Fibroblast of peridontal ligament (primary cell): ENCODE data around the gene MKNK2.
"Not testable (repeated sequence)": the region's sequence is repeated elsewhere in the genome, so short reads cannot be mapped to it uniquely, and the experiment has no call there.

Experiments used
- DNase-seq: peaks from one replicate; pipeline ENCODE4 v3.0.0-alpha.2; 2010; ENCODE audit errors: extremely low read depth

Gene MKNK2

GRCh38 chr19:2050991-2051772, at the start of gene MKNK2:
Gene MKNK2, minus strand, starts transcription at chr19:2051244. Its CDS starts 393 bp downstream, at chr19:2050851.
- DNase-seq: peak; percentile 81

- DNase-seq: no peak
Observed at GRCh38 chr19:2100719-2101061, 49.6 kb upstream of the MKNK2 start.

- DNase-seq: no peak
Observed at GRCh38 chr19:2099937-2100718, 49.1 kb upstream of the MKNK2 start.

GRCh38 chr19:2099054-2099501, 48.0 kb upstream of the MKNK2 start:
- no peak for DNase-seq

DNA sequence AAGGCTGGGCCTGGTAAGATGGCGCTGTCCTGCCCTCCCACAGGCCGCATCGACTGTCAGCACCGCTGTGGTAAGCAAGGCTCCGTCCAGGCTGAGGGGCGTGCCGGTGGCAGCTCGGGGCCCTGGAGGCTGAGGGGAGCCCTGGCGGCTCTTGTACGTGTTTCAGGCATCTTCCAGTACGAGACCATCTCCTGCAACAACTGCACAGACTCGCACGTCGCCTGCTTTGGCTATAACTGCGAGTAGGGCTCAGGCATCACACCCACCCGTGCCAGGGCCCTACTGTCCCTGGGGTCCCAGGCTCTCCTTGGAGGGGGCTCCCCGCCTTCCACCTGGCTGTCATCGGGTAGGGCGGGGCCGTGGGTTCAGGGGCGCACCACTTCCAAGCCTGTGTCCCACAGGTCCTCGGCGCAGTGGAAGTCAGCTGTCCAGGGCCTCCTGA, 46.9 kb upstream of the MKNK2 start:
- no peak for DNase-seq

DNA sequence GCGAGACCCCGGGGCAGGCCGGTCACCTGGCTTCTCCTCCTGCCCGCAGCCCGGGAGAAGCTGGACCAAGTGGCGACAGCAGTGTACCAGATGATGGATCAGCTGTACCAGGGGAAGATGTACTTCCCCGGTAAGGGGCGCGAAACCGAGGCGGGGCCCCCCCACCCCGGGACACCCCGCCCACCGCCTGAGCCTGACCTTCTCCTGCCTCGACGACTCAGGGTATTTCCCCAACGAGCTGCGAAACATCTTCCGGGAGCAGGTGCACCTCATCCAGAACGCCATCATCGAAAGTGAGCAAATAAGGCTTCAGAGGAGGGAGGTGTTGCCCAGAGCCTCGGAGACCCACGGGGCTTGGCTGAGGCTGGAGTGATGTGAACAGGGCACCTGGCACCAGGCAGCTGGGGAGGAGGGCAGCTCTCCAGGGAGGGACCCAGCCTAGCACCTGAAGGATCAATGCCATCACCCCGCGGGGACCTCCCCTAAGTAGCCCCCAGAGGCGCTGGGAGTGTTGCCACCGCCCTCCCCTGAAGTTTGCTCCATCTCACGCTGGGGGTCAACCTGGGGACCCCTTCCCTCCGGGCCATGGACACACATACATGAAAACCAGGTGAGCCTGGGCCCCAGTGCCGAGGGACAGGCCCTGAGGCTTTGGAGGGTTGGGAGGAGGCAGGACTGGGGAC, 46.3 kb upstream of the MKNK2 start:
- DNase-seq: no peak

DNA sequence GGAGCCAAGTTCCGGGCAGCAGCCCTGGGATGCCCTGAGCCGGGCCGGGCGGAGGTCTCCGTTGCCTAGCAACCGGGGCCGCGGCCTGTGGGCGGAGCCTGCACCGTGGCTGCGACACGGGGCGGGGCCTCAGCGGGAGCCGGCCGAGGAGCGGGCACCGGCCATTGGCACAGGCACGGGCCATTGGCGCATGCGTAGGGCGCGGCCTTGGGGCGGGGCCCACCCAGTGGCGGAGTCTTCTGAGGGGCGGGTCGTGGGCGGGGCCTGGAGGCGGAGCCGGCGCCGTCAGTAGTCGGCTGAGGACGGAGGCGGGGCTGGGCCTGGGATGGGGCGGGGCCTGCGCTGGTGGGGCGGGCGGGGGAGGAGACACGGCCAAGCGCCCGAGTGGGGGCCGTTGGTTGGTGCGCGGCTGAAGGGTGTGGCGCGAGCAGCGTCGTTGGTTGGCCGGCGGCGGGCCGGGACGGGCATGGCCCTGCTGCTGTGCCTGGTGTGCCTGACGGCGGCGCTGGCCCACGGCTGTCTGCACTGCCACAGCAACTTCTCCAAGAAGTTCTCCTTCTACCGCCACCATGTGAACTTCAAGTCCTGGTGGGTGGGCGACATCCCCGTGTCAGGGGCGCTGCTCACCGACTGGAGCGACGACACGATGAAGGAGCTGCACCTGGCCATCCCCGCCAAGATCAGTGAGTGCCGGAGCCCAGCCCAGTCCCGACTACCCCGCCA, 45.6 kb upstream of the MKNK2 start, which contains the start of gene IZUMO4:
Gene IZUMO4 (plus strand): TSS at position 436 of the 723 bp plus-strand sequence. CDS start 31 bp downstream, at position 467.
- DNase-seq: peak; percentile 95

DNA sequence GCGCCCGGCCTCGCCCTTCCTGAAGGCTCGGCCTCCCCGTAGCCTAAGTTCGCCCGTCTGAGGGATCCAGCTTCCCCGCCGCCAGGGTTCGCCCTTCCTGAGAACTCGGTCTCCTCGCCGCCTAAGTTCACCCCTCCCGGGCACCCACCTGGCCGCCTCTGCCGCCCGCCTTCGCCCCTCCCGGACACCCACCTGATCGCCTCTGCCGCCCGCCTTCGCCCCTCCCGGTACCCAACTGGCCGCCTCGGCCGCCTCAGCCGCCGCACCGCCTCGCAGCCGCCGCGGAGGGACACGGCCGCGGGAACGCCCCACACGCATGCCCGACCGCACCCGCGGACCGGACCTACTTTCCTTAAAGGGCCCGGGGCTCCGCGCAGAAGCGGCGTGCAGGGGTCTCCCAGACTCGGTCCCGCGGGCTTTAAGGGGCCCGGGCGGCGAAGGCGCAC, 45.0 kb upstream of the MKNK2 start, which contains the start of gene MOB3A:
Gene MOB3A (minus strand): TSS at position 293 of the 446 bp plus-strand sequence. CDS start 17,766 bp downstream, outside the sequence.
- DNase-seq: peak; percentile 87

GRCh38 chr19:2091926-2092525, 41.0 kb upstream of the MKNK2 start:
- not testable (repeated sequence) for DNase-seq

DNA sequence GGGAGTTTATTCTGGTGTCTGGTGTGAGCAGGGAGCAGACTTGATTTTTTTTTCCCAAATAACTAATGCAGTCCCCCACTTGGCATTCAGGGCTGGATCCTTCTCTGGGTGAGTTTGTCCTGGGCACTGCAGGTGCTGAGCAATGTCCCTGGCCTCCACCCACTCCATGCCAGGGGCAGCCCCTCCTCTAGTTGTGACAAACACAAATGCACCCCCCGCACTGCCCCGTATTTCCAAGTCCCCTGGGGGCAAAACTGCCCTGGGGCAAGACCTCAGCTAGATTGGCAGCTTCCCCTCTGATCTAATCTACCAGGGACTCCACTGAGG, 38.6 kb upstream of the MKNK2 start:
- DNase-seq: no peak

DNA sequence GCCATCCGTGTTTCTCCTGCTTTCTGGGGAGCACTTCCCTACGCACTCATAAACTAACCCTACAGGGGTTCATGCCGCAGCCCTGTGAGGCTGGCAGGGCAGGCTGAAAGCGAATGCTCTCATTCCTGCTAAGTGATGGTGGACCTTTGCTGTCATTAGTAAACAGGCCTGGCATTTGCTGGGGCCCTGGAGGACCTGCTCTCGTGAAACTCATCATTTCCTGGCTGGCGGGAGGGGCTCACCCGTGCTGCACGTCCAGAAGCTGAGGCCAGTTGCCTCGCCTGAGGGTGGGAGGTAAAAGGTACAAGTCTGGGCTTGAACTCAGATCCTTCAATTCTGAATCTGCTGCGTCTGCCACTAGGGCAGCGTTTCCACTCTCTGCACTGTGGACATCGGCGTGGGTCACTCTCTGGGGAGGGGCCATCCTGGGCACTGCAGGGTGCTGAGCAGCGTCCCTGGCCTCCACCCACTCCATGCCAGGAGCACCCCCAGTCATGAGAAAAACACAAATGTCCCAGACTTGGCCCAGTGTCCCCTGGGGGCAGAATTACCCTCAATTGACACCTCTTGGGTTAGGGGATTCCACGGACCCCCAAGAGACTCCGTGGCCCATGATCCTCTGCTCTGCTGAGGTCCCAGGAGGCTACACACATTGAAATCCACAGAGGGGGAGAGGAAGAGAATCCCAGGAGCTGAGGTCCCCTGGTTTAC, 38.1 kb upstream of the MKNK2 start:
- DNase-seq: no peak

- no peak for DNase-seq
Observed at GRCh38 chr19:2087621-2088100, 36.6 kb upstream of the MKNK2 start.

DNA sequence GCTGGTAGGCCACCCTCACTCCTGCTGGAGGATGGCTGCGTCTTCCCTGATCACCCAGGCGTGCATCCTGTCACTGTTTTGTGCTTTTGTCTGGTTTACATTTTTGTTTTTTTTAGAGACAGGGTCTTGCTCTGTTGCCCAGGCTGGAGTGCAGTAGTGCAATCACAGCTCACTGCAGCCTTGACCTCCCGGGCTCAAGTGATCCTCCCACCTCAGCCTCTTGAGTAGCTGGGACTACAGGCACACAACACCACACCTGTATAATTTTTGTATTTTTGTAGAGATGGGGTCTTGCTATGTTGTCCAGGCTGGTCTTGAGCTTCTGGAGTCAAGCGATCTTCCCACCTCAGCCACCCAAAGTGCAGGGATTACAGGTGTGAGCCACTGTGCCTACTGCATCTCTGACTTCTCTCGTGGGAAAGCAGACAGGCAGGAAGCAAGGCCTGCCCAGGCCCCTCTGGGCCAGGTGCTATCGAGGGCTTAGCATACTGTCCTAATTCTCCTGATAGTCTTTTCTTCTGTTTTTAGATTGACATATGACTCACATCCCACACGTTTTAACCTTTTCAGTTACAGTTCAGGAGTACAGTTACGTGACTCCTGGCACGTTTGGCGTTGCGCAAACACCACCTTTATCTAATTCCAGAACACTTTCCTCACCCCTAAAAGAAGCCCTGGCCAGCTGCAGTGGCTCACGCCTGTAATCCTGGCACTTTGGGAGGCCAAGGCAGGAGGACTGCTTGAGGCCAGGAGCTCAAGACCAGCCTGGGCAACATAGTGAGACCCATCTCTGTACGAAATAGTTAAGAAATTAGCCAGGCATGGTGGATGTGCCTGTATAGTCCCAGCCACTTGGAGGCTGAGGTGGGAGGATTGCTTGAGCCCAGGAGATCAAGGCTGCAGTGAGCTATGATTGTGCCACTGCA, 35.9 kb upstream of the MKNK2 start:
- not testable (repeated sequence) for DNase-seq

- DNase-seq: peak; percentile 13
Observed at GRCh38 chr19:2084993-2085720, 34.1 kb upstream of the MKNK2 start.

- DNase-seq: no peak
Observed at GRCh38 chr19:2083174-2083854, 32.3 kb upstream of the MKNK2 start.

- DNase-seq: no peak
Observed at GRCh38 chr19:2081873-2082810, 31.1 kb upstream of the MKNK2 start.
